KOPT-K1 (cell line): ENCODE data around the gene EDC4.

Experiments
- H3K27ac ChIP-seq: fragments of 200-600 bp; sonication (generic); 2 replicates; pipeline ENCODE4 v1.5.1; 2016; ENCODE audit warnings: antibody characterized with exemption, mild to moderate bottlenecking, low read depth, low read length; ENCODE audit not compliant: poor library complexity, severe bottlenecking
- H3K36me3 ChIP-seq: fragments of 200-600 bp; sonication (generic); 2 replicates; pipeline ENCODE4 v1.5.1; 2017; ENCODE audit warnings: antibody characterized with exemption, mild to moderate bottlenecking, low read length, moderate library complexity; ENCODE audit not compliant: insufficient read depth
- H3K9me3 ChIP-seq: fragments of 200-600 bp; sonication (generic); 2 replicates; pipeline ENCODE4 v1.5.1; 2017; ENCODE audit warnings: antibody characterized with exemption, low read length, mild to moderate bottlenecking; ENCODE audit not compliant: insufficient read depth, poor library complexity, severe bottlenecking

Gene EDC4

GRCh38 chr16:67882374-67883145, 9.7 kb downstream of the EDC4 start:
- Histone ChIP-seq H3K9me3 (no peaks in the 10 kb centered on the region), H3K36me3 (peaks cover 96% of the 10 kb centered on the region), H3K27ac (no peak overlapping the region)

- H3K9me3 ChIP-seq, result no peaks in the 10 kb centered on the region
- peaks cover 88% of the 10 kb centered on the region for H3K36me3 ChIP-seq
- H3K27ac ChIP-seq, result no peak overlapping the region
These were observed 10.5 kb downstream of the EDC4 start for GRCh38 chr16:67883146-67883871.

GRCh38 chr16:67883872-67884261, 11.0 kb downstream of the EDC4 start:
- H3K9me3 ChIP-seq, result no peaks in the 10 kb centered on the region
- H3K36me3 ChIP-seq, result peaks cover 83% of the 10 kb centered on the region
- no peak overlapping the region for H3K27ac ChIP-seq

- Histone ChIP-seq H3K9me3 (no peaks in the 10 kb centered on the region), H3K27ac (no peak within 1 kb of the TSS), H3K36me3 (peaks cover 74% of the 10 kb centered on the region)
These were observed 11.8 kb downstream of the EDC4 start, which contains the start of gene NRN1L for GRCh38 chr16:67884684-67885083. TSS of gene NRN1L (plus strand) at chr16:67884885. CDS start at chr16:67884904, 19 bp downstream.

GRCh38 chr16:67885545-67885944, 12.7 kb downstream of the EDC4 start:
- Histone ChIP-seq H3K36me3 (peaks cover 66% of the 10 kb centered on the region), H3K27ac (no peak overlapping the region), H3K9me3 (no peaks in the 10 kb centered on the region)

- H3K9me3 ChIP-seq, result no peaks in the 10 kb centered on the region
- H3K36me3 ChIP-seq, result peaks cover 62% of the 10 kb centered on the region
- no peak overlapping the region for H3K27ac ChIP-seq
These were observed 13.1 kb downstream of the EDC4 start for GRCh38 chr16:67885976-67886375.

GRCh38 chr16:67886387-67886786, 13.5 kb downstream of the EDC4 start:
- H3K36me3 ChIP-seq, result peaks cover 57% of the 10 kb centered on the region
- no peak overlapping the region for H3K27ac ChIP-seq
- no peaks in the 10 kb centered on the region for H3K9me3 ChIP-seq

GRCh38 chr16:67888331-67888730, 15.5 kb downstream of the EDC4 start:
- Histone ChIP-seq H3K9me3 (no peaks in the 10 kb centered on the region), H3K27ac (no peak overlapping the region), H3K36me3 (peaks cover 38% of the 10 kb centered on the region)

GRCh38 chr16:67892375-67892774, 19.5 kb downstream of the EDC4 start:
- Histone ChIP-seq H3K9me3 (no peaks in the 10 kb centered on the region), H3K27ac (peak overlapping the region; percentile 79), H3K36me3 (0 out of 2 replicates have a peak, but pooled peaks cover 2% of the 10 kb centered on the region)

- Histone ChIP-seq H3K36me3 (0 out of 2 replicates have a peak, but pooled peaks cover 6% of the 10 kb centered on the region), H3K9me3 (no peaks in the 10 kb centered on the region), H3K27ac (peak within 1 kb of the TSS; percentile 79)
These were observed 20.3 kb downstream of the EDC4 start, which contains the start of gene PSKH1 for GRCh38 chr16:67892899-67893742. TSS of gene PSKH1 (plus strand) at chr16:67893254. CDS start at chr16:67908750, 15,496 bp downstream.

GRCh38 chr16:67893743-67894399, 21.0 kb downstream of the EDC4 start:
- H3K9me3 ChIP-seq, result no peaks in the 10 kb centered on the region

GRCh38 chr16:67897231-67897630, 24.4 kb downstream of the EDC4 start:
- no peaks in the 10 kb centered on the region for H3K9me3 ChIP-seq

More at GRCh38 chr16:67893743-67894399, 21.0 kb downstream of the EDC4 start:
- H3K27ac ChIP-seq, result peak overlapping the region; percentile 79
- 0 out of 2 replicates have a peak, but pooled peaks cover 6% of the 10 kb centered on the region for H3K36me3 ChIP-seq

GRCh38 chr16:67901734-67902133, 28.9 kb downstream of the EDC4 start:
- H3K36me3 ChIP-seq, result peaks cover 20% of the 10 kb centered on the region
- no peaks in the 10 kb centered on the region for H3K9me3 ChIP-seq
- no peak overlapping the region for H3K27ac ChIP-seq

More at GRCh38 chr16:67897231-67897630, 24.4 kb downstream of the EDC4 start:
- Histone ChIP-seq H3K27ac (no peak overlapping the region), H3K36me3 (peaks cover 11% of the 10 kb centered on the region; the same call in 1 of the 2 replicates)

GRCh38 chr16:67902831-67903230, 30.0 kb downstream of the EDC4 start:
- Histone ChIP-seq H3K9me3 (no peaks in the 10 kb centered on the region), H3K36me3 (peaks cover 15% of the 10 kb centered on the region), H3K27ac (no peak overlapping the region)
